K562 (cell line): ENCODE results near the gene CCDC88A. TPM values are rescaled to one million over a fixed set of nuclear protein-coding genes. Genes with fewer than 3 reads are reported as not detected.

Source experiments
- ARID1B ChIP-seq: fragments of 450-650 bp; IDR thresholded peaks from 2 replicates; pipeline ENCODE4 v1.6.1; 2016; ENCODE audit warnings: antibody characterized with exemption, mild to moderate bottlenecking, inconsistent platforms
- CEBPB ChIP-seq: fragments of 450-650 bp; IDR thresholded peaks from 2 replicates; pipeline ENCODE4 v1.6.1; 2016; ENCODE audit warnings: missing genetic modification characterization, missing compliant biosample characterization
- FOSL1 ChIP-seq: fragments of 200-800 bp; sonication (Bioruptor generic); conservative IDR thresholded peaks from 2 replicates; pipeline ENCODE4 v1.6.1; 2016; ENCODE audit warnings: missing genetic modification characterization, missing compliant biosample characterization
- FOXP4 ChIP-seq: sonication (generic); formaldehyde crosslinking; IDR thresholded peaks from 2 replicates; pipeline ENCODE4 v1.8.0; 2022; ENCODE audit warnings: mild to moderate bottlenecking, missing genetic modification reagents, borderline replicate concordance
- GTF2F1 ChIP-seq: IDR thresholded peaks from 2 replicates; pipeline ENCODE4 v1.6.1; 2011; ENCODE audit warnings: low read depth, low read length, improper control_type of control experiment
- JUND ChIP-seq, 2 experiments: IDR thresholded peaks; 2 replicates in 1 of 2; 3 replicates in 1 of 2; pipeline ENCODE4 v1.6.1; 2011; ENCODE audit warnings: borderline replicate concordance in 2 of 2, low read depth in 2 of 2, low read length in 2 of 2, improper control_type of control experiment in 1 of 2, missing biosample characterization in 1 of 2, missing genetic modification characterization in 1 of 2, missing genetic modification reagents in 1 of 2
- KDM2B ChIP-seq: fragments of 250-450 bp; sonication (Bioruptor Pico); IDR thresholded peaks from 2 replicates; pipeline ENCODE4 v1.8.0; 2021; ENCODE audit warnings: mild to moderate bottlenecking, moderate library complexity
- MGA ChIP-seq: fragments of 450-650 bp; IDR thresholded peaks from 2 replicates; pipeline ENCODE4 v1.6.1; 2016; ENCODE audit warnings: mild to moderate bottlenecking, moderate library complexity
- NEUROD1 ChIP-seq: fragments of 150-350 bp; IDR thresholded peaks from 2 replicates; pipeline ENCODE4 v1.6.1; 2014; ENCODE audit warnings: borderline replicate concordance, low read length, low read depth; ENCODE audit not compliant: partially characterized antibody
- RAD21 ChIP-seq, 2 experiments: fragments of 250-450 bp in 1 of 2; fragments of 450-650 bp in 1 of 2; sonication (Bioruptor Pico) in 1 of 2; formaldehyde crosslinking in 1 of 2; IDR thresholded peaks in 1 of 2; conservative IDR thresholded peaks in 1 of 2; 2 replicates each; pipeline versions ENCODE4 v1.4.0 to v1.8.0; 2020 to 2022; ENCODE audit warnings: mild to moderate bottlenecking in 2 of 2, moderate library complexity in 1 of 2
- SMAD4 ChIP-seq: fragments of 250-450 bp; sonication (Bioruptor Pico); conservative IDR thresholded peaks from 2 replicates; pipeline ENCODE4 v1.8.0; 2021; ENCODE audit warnings: inconsistent platforms, mild to moderate bottlenecking, moderate library complexity
- SMARCA4 ChIP-seq: fragments of 450-650 bp; IDR thresholded peaks from 2 replicates; pipeline ENCODE4 v1.6.1; 2016
- TCF7L2 ChIP-seq: fragments of 150-350 bp; IDR thresholded peaks from 2 replicates; pipeline ENCODE4 v1.6.1; 2016; ENCODE audit warnings: low read depth, mild to moderate bottlenecking, low read length, moderate library complexity
- ZNF445 ChIP-seq: fragments of 250-450 bp; sonication (Bioruptor Pico); IDR thresholded peaks from 2 replicates; pipeline ENCODE4 v1.4.0; 2020; ENCODE audit warnings: low read depth, mild to moderate bottlenecking, moderate library complexity
- polyA plus RNA-seq, 8 experiments: library from polyadenylated mRNA; depleted of rRNA in 4 of 8; stranded (reverse) in 5 of 8; unstranded in 3 of 8; fragments of >200 nt; fragmentation: Nextera tagmentation in 2 of 8; fragmentation: Illumina TruSeq in 1 of 8; extraction: Ambion mirVana in 2 of 8; extraction: Trizol in 1 of 8; gene quantifications; 2 replicates each; pipeline versions ENCODE4 v1.2.1 to v1.2.3, GENCODE V29; 2011 to 2014; ENCODE audit warnings: inconsistent platforms in 1 of 8, missing spikeins in 1 of 8
- total RNA-seq, 7 experiments: library from RNA; depleted of rRNA in 6 of 7; stranded (reverse); fragments of >200 nt in 6 of 7; fragmentation: Illumina TruSeq in 2 of 7; extraction: Trizol in 2 of 7; gene quantifications; 2 replicates each; pipeline versions ENCODE4 v1.2.1 to v1.2.3, GENCODE V29; 2011 to 2021; ENCODE audit warnings: low replicate concordance in 1 of 7

The CCDC88A gene
- total and polyA plus RNA-seq, 9 of the 15 experiments (the other 6 are each of a cell fraction or from before 2014, with no cell fraction given) = 29.3 to 102 (median 55.6) TPM

GRCh38 chr2:55425431-55425831, 5.8 kb upstream of the CCDC88A start (continued):
- no peak for TF ChIP-seq MGA
- TF ChIP-seq JUND (IDR thresholded peaks at IDR 0.05; ENCODE audit: borderline replicate concordance, low read depth, low read length) = peak; percentile 69
- 0 out of 3 replicates have a peak, but pooled peaks have one; percentile 45 for TF ChIP-seq JUND (tag; IDR thresholded peaks at IDR 0.05; ENCODE audit: borderline replicate concordance, low read depth, low read length)
- TF ChIP-seq CEBPB (tag) = peak; percentile 22; the same call in 1 of the 2 replicates
- no peak for TF ChIP-seq KDM2B (CRISPR knock-in tag)
- no peak for TF ChIP-seq RAD21 (CRISPR knock-in tag; conservative IDR thresholded peaks at IDR 0.05 in 1 of 2, IDR thresholded peaks at IDR 0.05 in 1 of 2)
- TF ChIP-seq GTF2F1 = no peak
- no peak for TF ChIP-seq TCF7L2
- peak; percentile 49; the same call in 1 of the 2 replicates for TF ChIP-seq ARID1B
- TF ChIP-seq ZNF445 = no peak
- TF ChIP-seq SMARCA4 = peak; percentile 42; the same call in 1 of the 2 replicates
- TF ChIP-seq FOSL1 (tag) = peak; percentile 83
- no peak for TF ChIP-seq SMAD4 (CRISPR knock-in tag)
- TF ChIP-seq NEUROD1 = no peak
- no peak for TF ChIP-seq FOXP4 (CRISPR knock-in tag)
